LNCaP clone FGC (cell line): Measurements from ENCODE around the gene NRP2.

ENCODE experiments used
- DNase-seq: peaks from one replicate; pipeline ENCODE4 v3.0.0-alpha.2; 2011; ENCODE audit warnings: low read depth
- H3K4me3 ChIP-seq: 2 replicates; pipeline ENCODE4 v1.5.1; 2011; ENCODE audit warnings: mild to moderate bottlenecking, low read depth, low read length, control low read depth
- CTCF ChIP-seq: IDR thresholded peaks from 2 replicates; pipeline ENCODE4 v1.5.1; 2012; ENCODE audit warnings: mild to moderate bottlenecking; ENCODE audit not compliant: control insufficient read depth, insufficient read depth; ENCODE audit errors: extremely low read depth

Gene NRP2

GRCh38 chr2:205757271-205757670 lies 75.0 kb downstream of the NRP2 start:
- H3K4me3 ChIP-seq: no peak overlapping the region
- no peak for TF ChIP-seq CTCF
- DNase-seq: no peak

- no peak for DNase-seq
- no peak overlapping the region for H3K4me3 ChIP-seq
- no peak for TF ChIP-seq CTCF
These were observed 75.8 kb downstream of the NRP2 start for GRCh38 chr2:205758051-205758450.

GRCh38 chr2:205758500-205758899 lies 76.2 kb downstream of the NRP2 start:
- DNase-seq: no peak
- no peak overlapping the region for H3K4me3 ChIP-seq
- no peak for TF ChIP-seq CTCF

GRCh38 chr2:205759257-205759656 lies 77.0 kb downstream of the NRP2 start:
- no peak for DNase-seq
- H3K4me3 ChIP-seq: no peak overlapping the region
- TF ChIP-seq CTCF: no peak

GRCh38 chr2:205759732-205760131 lies 77.4 kb downstream of the NRP2 start:
- no peak for TF ChIP-seq CTCF
- DNase-seq: no peak
- no peak overlapping the region for H3K4me3 ChIP-seq

- no peak overlapping the region for H3K4me3 ChIP-seq
- no peak for TF ChIP-seq CTCF
- DNase-seq: no peak
These were observed 77.9 kb downstream of the NRP2 start for GRCh38 chr2:205760157-205760556.

- no peak for TF ChIP-seq CTCF
- DNase-seq: no peak
- no peak overlapping the region for H3K4me3 ChIP-seq
These were observed 79.1 kb downstream of the NRP2 start for GRCh38 chr2:205761421-205761820.
